Measurements from ENCODE around the gene SHLD3.

DNA sequence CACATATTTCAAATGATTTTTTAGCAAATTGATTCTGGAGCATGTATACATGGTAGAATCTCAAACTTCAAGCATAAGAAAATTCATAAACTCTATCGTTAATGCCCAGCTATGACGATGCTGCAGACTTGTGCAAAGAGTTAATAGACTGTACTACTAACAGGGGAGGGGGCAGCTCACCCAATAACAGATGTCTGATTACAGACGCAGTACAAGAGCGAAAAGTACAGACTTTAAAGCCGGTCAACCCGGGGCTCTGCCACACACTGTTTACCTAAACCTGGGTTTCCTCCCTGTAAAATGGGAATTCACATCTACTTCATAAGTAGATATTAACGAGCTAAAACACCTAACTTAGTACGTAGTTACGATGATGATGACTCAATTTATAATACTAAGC lies 1.3 kb upstream of the SHLD3 start:
- TF ChIP-seq, protein P1, sequence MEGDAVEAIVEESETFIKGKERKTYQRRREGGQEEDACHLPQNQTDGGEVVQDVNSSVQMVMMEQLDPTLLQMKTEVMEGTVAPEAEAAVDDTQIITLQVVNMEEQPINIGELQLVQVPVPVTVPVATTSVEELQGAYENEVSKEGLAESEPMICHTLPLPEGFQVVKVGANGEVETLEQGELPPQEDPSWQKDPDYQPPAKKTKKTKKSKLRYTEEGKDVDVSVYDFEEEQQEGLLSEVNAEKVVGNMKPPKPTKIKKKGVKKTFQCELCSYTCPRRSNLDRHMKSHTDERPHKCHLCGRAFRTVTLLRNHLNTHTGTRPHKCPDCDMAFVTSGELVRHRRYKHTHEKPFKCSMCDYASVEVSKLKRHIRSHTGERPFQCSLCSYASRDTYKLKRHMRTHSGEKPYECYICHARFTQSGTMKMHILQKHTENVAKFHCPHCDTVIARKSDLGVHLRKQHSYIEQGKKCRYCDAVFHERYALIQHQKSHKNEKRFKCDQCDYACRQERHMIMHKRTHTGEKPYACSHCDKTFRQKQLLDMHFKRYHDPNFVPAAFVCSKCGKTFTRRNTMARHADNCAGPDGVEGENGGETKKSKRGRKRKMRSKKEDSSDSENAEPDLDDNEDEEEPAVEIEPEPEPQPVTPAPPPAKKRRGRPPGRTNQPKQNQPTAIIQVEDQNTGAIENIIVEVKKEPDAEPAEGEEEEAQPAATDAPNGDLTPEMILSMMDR (IDR thresholded peaks at IDR 0.05; ENCODE audit: insufficient read depth, low read depth, low read length) = no peak
- TF ChIP-seq EZH2 (IDR thresholded peaks at IDR 0.05; ENCODE audit: insufficient read depth, low read length) = no peak

All from astrocyte (in vitro differentiated cells and primary cell).